ENCODE results near the gene CYP4F8.

DNA sequence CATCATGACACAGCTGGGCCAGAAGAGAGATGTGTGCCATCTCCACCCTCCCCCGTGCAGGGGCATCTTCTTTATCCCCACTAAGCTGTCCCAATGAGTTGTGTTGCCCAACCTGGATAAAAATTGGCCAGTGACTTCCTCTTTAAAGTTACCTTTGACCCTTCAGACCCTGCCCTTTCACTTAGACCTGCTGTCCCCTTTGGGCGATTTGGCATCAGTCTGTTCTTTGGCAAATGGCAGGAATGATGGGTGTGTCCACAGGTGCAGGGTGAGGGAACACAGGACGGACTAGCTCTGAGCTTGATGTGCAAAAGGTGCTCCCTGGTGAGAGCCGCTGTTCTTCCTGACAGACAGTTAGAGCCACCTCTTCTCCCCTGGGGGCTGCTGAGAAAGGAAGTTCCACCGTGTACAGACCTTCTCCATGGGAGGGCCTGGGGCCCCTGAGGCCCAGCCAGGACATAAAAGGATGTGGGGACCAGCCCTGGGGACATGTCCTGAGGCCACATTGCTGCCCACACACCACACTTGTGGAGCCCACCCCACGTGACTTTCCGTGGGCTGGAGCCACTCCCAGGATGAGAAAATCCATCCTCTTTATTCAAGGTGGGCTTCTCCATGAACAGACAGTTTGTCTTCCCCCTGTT lies 1.7 kb downstream of the CYP4F8 start:
- TF ChIP-seq POLR2A (IDR thresholded peaks at IDR 0.05): no peak
- TF ChIP-seq, protein P1, sequence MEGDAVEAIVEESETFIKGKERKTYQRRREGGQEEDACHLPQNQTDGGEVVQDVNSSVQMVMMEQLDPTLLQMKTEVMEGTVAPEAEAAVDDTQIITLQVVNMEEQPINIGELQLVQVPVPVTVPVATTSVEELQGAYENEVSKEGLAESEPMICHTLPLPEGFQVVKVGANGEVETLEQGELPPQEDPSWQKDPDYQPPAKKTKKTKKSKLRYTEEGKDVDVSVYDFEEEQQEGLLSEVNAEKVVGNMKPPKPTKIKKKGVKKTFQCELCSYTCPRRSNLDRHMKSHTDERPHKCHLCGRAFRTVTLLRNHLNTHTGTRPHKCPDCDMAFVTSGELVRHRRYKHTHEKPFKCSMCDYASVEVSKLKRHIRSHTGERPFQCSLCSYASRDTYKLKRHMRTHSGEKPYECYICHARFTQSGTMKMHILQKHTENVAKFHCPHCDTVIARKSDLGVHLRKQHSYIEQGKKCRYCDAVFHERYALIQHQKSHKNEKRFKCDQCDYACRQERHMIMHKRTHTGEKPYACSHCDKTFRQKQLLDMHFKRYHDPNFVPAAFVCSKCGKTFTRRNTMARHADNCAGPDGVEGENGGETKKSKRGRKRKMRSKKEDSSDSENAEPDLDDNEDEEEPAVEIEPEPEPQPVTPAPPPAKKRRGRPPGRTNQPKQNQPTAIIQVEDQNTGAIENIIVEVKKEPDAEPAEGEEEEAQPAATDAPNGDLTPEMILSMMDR (IDR thresholded peaks at IDR 0.05 in 4 of 5, conservative IDR thresholded peaks at IDR 0.05 in 1 of 5): no peak

All from gastrocnemius medialis (tissue), 4 donors.